Loucy (cell line): ENCODE data around the gene LDHA.

Experiments used
- H2AFZ ChIP-seq: fragments of 200-600 bp; sonication (generic); 2 replicates; pipeline ENCODE4 v1.6.0; 2016; ENCODE audit warnings: antibody characterized with exemption, mild to moderate bottlenecking, low read length, moderate library complexity
- H3F3A ChIP-seq: fragments of 200-600 bp; 2 replicates; pipeline ENCODE4 v1.6.0; 2016; ENCODE audit warnings: antibody characterized with exemption, low read depth, mild to moderate bottlenecking
- H3K27me3 ChIP-seq: fragments of 200-600 bp; sonication (generic); 2 replicates; pipeline ENCODE4 v1.6.1; 2014; ENCODE audit warnings: low read length, mild to moderate bottlenecking; ENCODE audit not compliant: insufficient read depth, poor library complexity, severe bottlenecking
- H3K36me3 ChIP-seq: fragments of 200-600 bp; sonication (generic); 2 replicates; pipeline ENCODE4 v1.6.1; 2016; ENCODE audit warnings: low read length; ENCODE audit not compliant: insufficient read depth
- H3K4me1 ChIP-seq: fragments of 200-600 bp; sonication (generic); 2 replicates; pipeline ENCODE4 v1.5.1; 2014; ENCODE audit warnings: low read length, mild to moderate bottlenecking; ENCODE audit not compliant: insufficient read depth, poor library complexity, severe bottlenecking
- H3K4me2 ChIP-seq: fragments of 200-600 bp; sonication (generic); 2 replicates; pipeline ENCODE4 v1.6.0; 2014; ENCODE audit warnings: antibody characterized with exemption, low read length, low read depth, mild to moderate bottlenecking; ENCODE audit not compliant: poor library complexity, severe bottlenecking
- H3K4me3 ChIP-seq: fragments of 200-600 bp; sonication (generic); 2 replicates; pipeline ENCODE4 v1.5.1; 2014; ENCODE audit warnings: low read length, mild to moderate bottlenecking, mixed read lengths; ENCODE audit not compliant: poor library complexity, severe bottlenecking
- H3K79me2 ChIP-seq: fragments of 200-600 bp; sonication (generic); 2 replicates; pipeline ENCODE4 v1.6.1; 2014; ENCODE audit warnings: low read length; ENCODE audit not compliant: insufficient read depth
- H3K9ac ChIP-seq: fragments of 200-600 bp; sonication (generic); 2 replicates; pipeline ENCODE4 v1.6.0; 2014; ENCODE audit warnings: mild to moderate bottlenecking, low read depth, low read length, moderate library complexity; ENCODE audit not compliant: poor library complexity, severe bottlenecking
- H3K9me2 ChIP-seq: fragments of 200-600 bp; sonication (generic); replicated peaks from 2 replicates; pipeline ENCODE4 v1.6.1; 2016; ENCODE audit warnings: low read depth, low read length, mixed read lengths
- H3K9me3 ChIP-seq: fragments of 200-600 bp; sonication (generic); 2 replicates; pipeline ENCODE4 v1.6.1; 2014; ENCODE audit warnings: mild to moderate bottlenecking, antibody characterized with exemption, low read length, low read depth; ENCODE audit not compliant: insufficient read depth
- H4K20me1 ChIP-seq: fragments of 200-600 bp; sonication (generic); 2 replicates; pipeline ENCODE4 v1.6.0; 2014; ENCODE audit warnings: antibody characterized with exemption, low read length, mild to moderate bottlenecking; ENCODE audit not compliant: insufficient read depth, poor library complexity, severe bottlenecking
- EZH2phosphoT487 ChIP-seq: fragments of 200-600 bp; IDR thresholded peaks from 2 replicates; pipeline ENCODE4 v1.6.1; 2018; ENCODE audit warnings: antibody characterized with exemption, mild to moderate bottlenecking, moderate library complexity, borderline replicate concordance
- TF ChIP-seq, protein P1 (sequence below): fragments of 200-600 bp; sonication (generic); conservative IDR thresholded peaks from 2 replicates; pipeline ENCODE4 v1.5.1; 2014; ENCODE audit warnings: mild to moderate bottlenecking, antibody characterized with exemption, low read length

LDHA gene

DNA sequence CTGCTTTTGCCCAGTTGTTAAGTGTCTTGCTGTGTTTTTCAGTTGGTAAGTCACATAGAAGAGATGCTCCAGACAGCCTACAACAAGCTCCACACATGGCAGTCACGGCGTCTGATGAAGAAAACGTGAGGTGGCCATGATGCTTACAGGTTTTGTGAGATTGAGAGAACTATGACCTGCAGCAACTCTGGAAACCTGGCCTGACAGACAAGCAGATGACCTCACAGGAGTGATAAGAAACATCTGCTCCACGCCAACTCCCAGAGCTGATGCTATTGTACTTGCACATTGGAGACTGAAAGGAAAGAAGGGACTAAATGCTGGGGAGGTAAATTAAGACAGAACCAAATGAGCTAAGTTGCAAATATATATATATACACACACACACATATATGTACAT is 28.6 kb upstream of the LDHA start:
- H3K9me3 ChIP-seq = no peaks in the 10 kb centered on the region
- H3K9ac ChIP-seq = peak overlapping the region; percentile 42
- H4K20me1 ChIP-seq = no peaks in the 10 kb centered on the region
- peak overlapping the region; percentile 65 for H3K4me2 ChIP-seq
- no peaks in the 10 kb centered on the region; the same call in 1 of the 2 replicates for H3K79me2 ChIP-seq
- H2AFZ ChIP-seq = no peak overlapping the region
- no peaks in the 10 kb centered on the region for H3K27me3 ChIP-seq
- peak overlapping the region; percentile 54 for H3K4me3 ChIP-seq
- no peaks in the 10 kb centered on the region for H3K9me2 ChIP-seq
- peaks cover 19% of the 10 kb centered on the region; the same call in 1 of the 2 replicates for H3K36me3 ChIP-seq
- no peaks in the 10 kb centered on the region for H3F3A ChIP-seq
- H3K4me1 ChIP-seq = peaks cover 54% of the 10 kb centered on the region
- TF ChIP-seq EZH2phosphoT487 = no peak
- TF ChIP-seq, protein P1, sequence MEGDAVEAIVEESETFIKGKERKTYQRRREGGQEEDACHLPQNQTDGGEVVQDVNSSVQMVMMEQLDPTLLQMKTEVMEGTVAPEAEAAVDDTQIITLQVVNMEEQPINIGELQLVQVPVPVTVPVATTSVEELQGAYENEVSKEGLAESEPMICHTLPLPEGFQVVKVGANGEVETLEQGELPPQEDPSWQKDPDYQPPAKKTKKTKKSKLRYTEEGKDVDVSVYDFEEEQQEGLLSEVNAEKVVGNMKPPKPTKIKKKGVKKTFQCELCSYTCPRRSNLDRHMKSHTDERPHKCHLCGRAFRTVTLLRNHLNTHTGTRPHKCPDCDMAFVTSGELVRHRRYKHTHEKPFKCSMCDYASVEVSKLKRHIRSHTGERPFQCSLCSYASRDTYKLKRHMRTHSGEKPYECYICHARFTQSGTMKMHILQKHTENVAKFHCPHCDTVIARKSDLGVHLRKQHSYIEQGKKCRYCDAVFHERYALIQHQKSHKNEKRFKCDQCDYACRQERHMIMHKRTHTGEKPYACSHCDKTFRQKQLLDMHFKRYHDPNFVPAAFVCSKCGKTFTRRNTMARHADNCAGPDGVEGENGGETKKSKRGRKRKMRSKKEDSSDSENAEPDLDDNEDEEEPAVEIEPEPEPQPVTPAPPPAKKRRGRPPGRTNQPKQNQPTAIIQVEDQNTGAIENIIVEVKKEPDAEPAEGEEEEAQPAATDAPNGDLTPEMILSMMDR = no peak

DNA sequence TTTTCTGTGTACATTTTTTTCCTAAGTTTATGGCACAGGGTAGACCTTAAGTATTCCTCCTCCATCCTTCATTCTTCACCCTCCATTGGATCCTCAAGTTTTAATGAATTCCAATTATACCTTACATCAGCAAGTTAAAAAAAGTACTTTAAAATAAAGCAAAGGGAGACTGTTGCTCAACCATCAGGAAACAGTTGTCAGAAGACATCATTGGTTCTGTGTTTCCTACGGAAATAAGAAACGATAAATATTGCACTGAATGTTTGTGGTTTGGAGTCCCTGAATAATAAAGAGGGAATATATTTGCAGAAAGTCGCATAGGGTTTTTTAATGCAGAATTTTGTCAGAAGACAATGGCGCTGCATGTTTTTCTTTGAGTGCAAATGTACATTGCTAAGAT is 28.1 kb upstream of the LDHA start:
- no peak overlapping the region for H2AFZ ChIP-seq

DNA sequence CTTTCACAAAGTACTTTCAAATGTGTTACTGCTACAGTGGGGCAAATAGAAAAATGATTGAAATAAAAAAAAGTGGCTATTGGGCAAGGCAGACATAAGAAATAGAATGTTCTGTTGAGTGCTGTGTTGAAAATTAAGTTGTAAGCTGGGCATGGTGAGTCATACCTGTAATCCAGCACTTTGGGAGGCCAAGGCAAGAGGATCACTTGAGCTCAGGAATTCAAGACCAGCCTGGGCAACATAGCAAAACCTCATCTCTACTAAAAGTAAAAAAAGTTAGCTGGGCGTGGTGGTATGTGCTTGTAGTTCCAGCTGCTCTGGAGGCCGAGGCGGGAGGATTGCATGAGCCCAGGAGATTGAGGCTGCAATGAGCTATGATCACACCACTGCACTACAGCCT is 26.9 kb upstream of the LDHA start:
- no peaks in the 10 kb centered on the region for H4K20me1 ChIP-seq
- TF ChIP-seq, protein P1 = no peak
- TF ChIP-seq EZH2phosphoT487 = no peak
- H3K4me1 ChIP-seq = peaks cover 59% of the 10 kb centered on the region
- H3K79me2 ChIP-seq = no peaks in the 10 kb centered on the region; the same call in 1 of the 2 replicates
- H2AFZ ChIP-seq = no peak overlapping the region
- H3K4me2 ChIP-seq = peak overlapping the region; percentile 65
- H3K9me2 ChIP-seq = no peaks in the 10 kb centered on the region
- H3K9ac ChIP-seq = peak overlapping the region; percentile 42
- H3F3A ChIP-seq = no peaks in the 10 kb centered on the region
- H3K27me3 ChIP-seq = no peaks in the 10 kb centered on the region
- peaks cover 14% of the 10 kb centered on the region; the same call in 1 of the 2 replicates for H3K36me3 ChIP-seq
- H3K4me3 ChIP-seq = peak overlapping the region; percentile 9
- no peaks in the 10 kb centered on the region for H3K9me3 ChIP-seq

More for the DNA sequence above, 28.1 kb upstream of the LDHA start:
- H3K9me3 ChIP-seq = no peaks in the 10 kb centered on the region
- H3K79me2 ChIP-seq = no peaks in the 10 kb centered on the region; the same call in 1 of the 2 replicates
- no peaks in the 10 kb centered on the region for H3K9me2 ChIP-seq
- peak overlapping the region; percentile 42 for H3K9ac ChIP-seq
- TF ChIP-seq, protein P1 = no peak
- no peak for TF ChIP-seq EZH2phosphoT487
- H3K36me3 ChIP-seq = peaks cover 19% of the 10 kb centered on the region; the same call in 1 of the 2 replicates
- no peaks in the 10 kb centered on the region for H3F3A ChIP-seq
- peak overlapping the region; percentile 65 for H3K4me2 ChIP-seq
- no peaks in the 10 kb centered on the region for H3K27me3 ChIP-seq
- peaks cover 58% of the 10 kb centered on the region for H3K4me1 ChIP-seq
- peak overlapping the region; percentile 54 for H3K4me3 ChIP-seq
- no peaks in the 10 kb centered on the region for H4K20me1 ChIP-seq
